Hematopoietic multipotent progenitor cell treated with erythropoietin and hydrocortisone succinate and interleukin-3 and kit ligand, for 6 days (in vitro differentiated cells): ENCODE data around the gene VMP1.
A peak's percentile ranks its signal among the peaks of the same experiment; 100 is the strongest.
"Not testable (repeated sequence)": the region's sequence is repeated elsewhere in the genome, so short reads cannot be mapped to it uniquely, and the experiment has no call there.

Experiments used
- DNase-seq: peaks from one replicate; pipeline ENCODE4 v3.0.0-alpha.2; 2015

Gene VMP1

GRCh38 chr17:59873414-59873813 lies 166.0 kb downstream of the VMP1 start:
- DNase-seq = not testable (repeated sequence)

GRCh38 chr17:59874376-59874775 lies 166.9 kb downstream of the VMP1 start:
- DNase-seq = no peak

- no peak for DNase-seq
Measured at GRCh38 chr17:59876107-59876506, 168.7 kb downstream of the VMP1 start.

GRCh38 chr17:59877965-59878364 lies 170.5 kb downstream of the VMP1 start:
- DNase-seq = no peak

- no peak for DNase-seq
Measured at GRCh38 chr17:59878624-59879023, 171.2 kb downstream of the VMP1 start.

- DNase-seq = no peak
Measured at GRCh38 chr17:59884861-59885260, 177.4 kb downstream of the VMP1 start.

GRCh38 chr17:59888145-59888750 lies 180.8 kb downstream of the VMP1 start:
- no peak for DNase-seq

GRCh38 chr17:59890720-59891119 lies 183.3 kb downstream of the VMP1 start:
- peak; percentile 39 for DNase-seq
